ENCODE measurements around the gene DUSP21.
"Not testable (repeated sequence)": the region's sequence is repeated elsewhere in the genome, so short reads cannot be mapped to it uniquely, and the experiment has no call there.

DUSP21 gene

GRCh38 chrX:44876767-44877166 lies 32.9 kb downstream of the DUSP21 start:
- no peak for DNase-seq

DNA sequence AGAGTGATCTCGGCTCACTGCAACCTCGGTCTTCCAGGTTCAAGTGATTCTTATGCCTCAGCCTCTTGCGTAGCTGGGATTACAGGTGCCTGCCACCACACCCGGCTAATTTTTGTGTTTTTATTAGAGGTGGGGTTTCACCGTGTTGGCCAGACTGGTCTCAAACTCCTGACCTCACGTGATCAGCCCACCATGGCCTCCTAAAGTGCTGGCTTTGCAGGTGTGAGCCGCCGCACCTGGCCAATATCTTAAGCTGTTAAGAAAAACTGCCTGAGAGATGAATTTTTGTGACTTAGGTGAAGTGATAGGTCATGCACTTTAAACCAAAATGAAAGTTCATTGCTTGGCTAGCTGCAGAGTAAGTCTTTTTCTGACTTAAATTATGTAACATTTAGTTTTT lies 35.0 kb downstream of the DUSP21 start:
- no peak for DNase-seq

DNA sequence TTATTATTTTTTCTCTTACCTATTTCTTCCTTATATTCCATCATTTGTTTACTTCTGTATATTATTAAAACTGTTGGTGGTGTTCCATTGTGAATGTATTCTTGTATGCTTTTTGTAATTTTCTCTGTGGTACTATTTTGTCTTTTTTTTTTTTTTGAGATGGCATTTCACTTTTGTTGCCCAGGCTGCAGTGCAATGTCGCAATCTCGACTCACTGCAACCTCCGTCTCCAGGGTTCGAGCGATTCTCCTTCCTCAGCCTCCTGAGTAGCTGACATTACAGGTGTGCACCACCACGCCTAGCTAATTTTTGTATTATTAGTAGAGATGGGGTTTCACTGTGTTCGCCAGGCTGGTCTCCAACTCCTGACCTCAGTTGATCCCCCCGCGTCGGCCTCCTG lies 37.7 kb downstream of the DUSP21 start:
- no peak for DNase-seq

GRCh38 chrX:44882635-44883034 lies 38.8 kb downstream of the DUSP21 start:
- no peak for DNase-seq

- DNase-seq = no peak
Measured at GRCh38 chrX:44884944-44885343, 41.1 kb downstream of the DUSP21 start.

GRCh38 chrX:44889824-44890223 lies 46.0 kb downstream of the DUSP21 start:
- DNase-seq = peak; percentile 11

- DNase-seq = no peak
Measured at GRCh38 chrX:44890247-44890646, 46.4 kb downstream of the DUSP21 start.

GRCh38 chrX:44890687-44891086 lies 46.9 kb downstream of the DUSP21 start:
- not testable (repeated sequence) for DNase-seq

DNA sequence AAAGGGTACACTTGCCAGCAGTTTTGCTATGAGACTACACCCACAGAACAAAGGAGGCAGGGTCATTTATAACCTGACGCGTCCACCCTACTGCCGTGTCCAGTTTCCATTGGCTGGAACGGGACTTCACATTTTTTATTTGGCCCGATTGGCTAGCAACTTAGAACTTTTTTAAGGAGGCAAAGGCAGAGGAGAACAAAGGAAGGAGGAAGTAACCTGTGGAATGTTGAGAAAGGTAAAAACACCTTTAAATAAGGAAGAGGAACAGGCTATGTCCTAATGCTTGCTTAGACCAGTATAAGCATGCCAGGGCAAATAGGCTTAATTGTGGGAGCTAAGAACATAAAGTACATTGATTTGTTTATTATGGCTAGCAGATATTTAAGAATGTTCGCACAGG lies 47.8 kb downstream of the DUSP21 start:
- no peak for DNase-seq

All from OCI-M1 (cell line).